Muscle layer of duodenum (tissue), 2 donors: ENCODE measurements around the gene ZBTB43.
"Not testable (repeated sequence)": the region's sequence is repeated elsewhere in the genome, so short reads cannot be mapped to it uniquely, and the experiment has no call there.

ENCODE experiments used
- H3K27ac ChIP-seq: one replicate; pipeline ENCODE4 v1.7.0; 2013; ENCODE audit warnings: mild to moderate bottlenecking, low read length
- H3K27me3 ChIP-seq: one replicate; pipeline ENCODE4 v1.7.0; 2013; ENCODE audit warnings: low read depth, mild to moderate bottlenecking, control low read depth, low read length
- H3K36me3 ChIP-seq, 2 donors: one replicate each; pipeline ENCODE4 v1.7.0; 2013; ENCODE audit warnings: low read length in 2 of 2, control low read depth in 1 of 2, mild to moderate bottlenecking in 1 of 2; ENCODE audit not compliant: insufficient read depth in 2 of 2, control insufficient read depth in 1 of 2
- H3K4me1 ChIP-seq, 2 donors: one replicate each; pipeline ENCODE4 v1.7.0; 2013; ENCODE audit warnings: low read length in 2 of 2, mild to moderate bottlenecking in 2 of 2, control low read depth in 1 of 2, moderate library complexity in 1 of 2; ENCODE audit not compliant: insufficient read depth in 2 of 2, control insufficient read depth in 1 of 2
- H3K4me3 ChIP-seq, 2 donors: one replicate each; pipeline ENCODE4 v1.7.0; 2013; ENCODE audit warnings: low read length in 2 of 2, low read depth in 1 of 2, mild to moderate bottlenecking in 1 of 2
- H3K9me3 ChIP-seq, 2 donors: one replicate each; pipeline ENCODE4 v1.7.0; 2013; ENCODE audit warnings: low read length in 2 of 2, control low read depth in 1 of 2, mild to moderate bottlenecking in 1 of 2; ENCODE audit not compliant: control insufficient read depth in 1 of 2
- donor health status: healthy.

Gene ZBTB43

GRCh38 chr9:126793686-126794417, 11.0 kb upstream of the ZBTB43 start:
- H3K27me3 ChIP-seq, result peaks cover 5% of the 10 kb centered on the region

DNA sequence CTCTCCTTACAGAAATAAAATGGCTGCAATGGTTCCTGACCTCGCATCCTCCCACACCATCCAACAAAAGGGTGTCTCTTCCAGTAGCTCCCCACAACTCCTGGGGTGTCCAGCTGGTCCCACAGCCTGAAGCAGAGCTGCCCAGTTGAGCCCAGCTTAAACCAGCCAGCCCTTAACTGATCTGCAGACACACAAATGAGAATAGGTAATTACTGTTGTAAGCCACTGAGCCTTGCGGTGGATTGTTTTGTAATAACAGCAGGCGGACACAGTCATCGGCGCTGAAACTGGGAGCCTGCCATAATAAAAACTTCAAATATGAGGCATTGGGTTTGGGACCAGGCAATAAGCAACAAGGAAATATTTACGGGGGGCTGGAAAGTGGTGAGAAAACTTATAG, 10.4 kb upstream of the ZBTB43 start:
- no peak overlapping the region for H3K4me3 ChIP-seq
- no peak overlapping the region for H3K27ac ChIP-seq
- H3K4me1 ChIP-seq, result no peaks in the 10 kb centered on the region
- H3K36me3 ChIP-seq, result no peaks in the 10 kb centered on the region
- H3K27me3 ChIP-seq, result peaks cover 5% of the 10 kb centered on the region
- H3K9me3 ChIP-seq, result no peaks in the 10 kb centered on the region

More at GRCh38 chr9:126793686-126794417, 11.0 kb upstream of the ZBTB43 start:
- no peaks in the 10 kb centered on the region for H3K36me3 ChIP-seq
- H3K27ac ChIP-seq, result no peak overlapping the region
- no peaks in the 10 kb centered on the region for H3K4me1 ChIP-seq
- H3K4me3 ChIP-seq, result no peak overlapping the region
- no peaks in the 10 kb centered on the region for H3K9me3 ChIP-seq

DNA sequence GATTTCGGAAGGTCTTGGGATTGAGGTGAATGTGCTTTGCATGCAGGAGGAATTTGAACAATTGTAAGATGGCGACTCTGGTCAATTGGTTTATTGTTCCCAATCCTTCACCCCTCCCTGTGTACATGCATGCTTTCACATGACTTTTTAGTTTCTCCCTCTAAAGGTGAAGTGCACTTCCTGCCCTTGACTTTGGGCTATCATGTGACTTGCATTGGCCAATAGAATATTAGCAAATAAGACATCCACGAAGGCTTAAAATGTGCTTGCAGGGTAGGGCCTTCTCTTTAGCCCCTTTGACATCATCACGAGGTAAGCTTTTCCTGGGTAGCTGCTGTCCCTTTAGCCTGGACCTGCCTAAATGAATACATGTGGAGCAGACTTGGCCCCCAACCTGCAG, 8.1 kb upstream of the ZBTB43 start:
- no peak overlapping the region for H3K27ac ChIP-seq
- no peak overlapping the region for H3K4me3 ChIP-seq
- H3K36me3 ChIP-seq, result no peaks in the 10 kb centered on the region
- no peaks in the 10 kb centered on the region for H3K9me3 ChIP-seq
- no peaks in the 10 kb centered on the region for H3K4me1 ChIP-seq
- H3K27me3 ChIP-seq, result peaks cover 5% of the 10 kb centered on the region

DNA sequence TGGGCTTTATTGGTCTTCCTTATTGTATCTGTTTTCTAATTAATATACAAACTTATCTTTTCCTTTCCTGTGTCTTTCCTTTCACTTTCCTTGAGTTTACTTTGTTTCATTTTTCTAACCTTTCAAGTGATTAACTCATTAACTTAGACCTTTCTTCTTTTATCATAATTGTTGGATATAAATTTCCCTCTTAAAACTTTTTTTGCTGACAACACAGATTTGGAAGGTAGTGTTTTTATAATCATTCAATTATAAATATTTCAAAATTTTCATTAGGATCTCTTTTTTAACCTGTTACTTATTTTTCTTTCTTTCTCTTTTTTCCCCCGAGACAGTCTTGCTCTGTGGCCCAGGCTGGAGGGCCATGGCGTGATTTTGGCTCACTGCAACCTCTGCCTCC, 6.9 kb upstream of the ZBTB43 start:
- H3K9me3 ChIP-seq, result no peaks in the 10 kb centered on the region

GRCh38 chr9:126799034-126799433, 5.8 kb upstream of the ZBTB43 start:
- Histone ChIP-seq H3K4me3 (no peak overlapping the region), H3K9me3 (no peaks in the 10 kb centered on the region), H3K36me3 (no peaks in the 10 kb centered on the region), H3K27ac (no peak overlapping the region), H3K27me3 (no peaks in the 10 kb centered on the region), H3K4me1 (no peaks in the 10 kb centered on the region)

More for the DNA sequence above, 6.9 kb upstream of the ZBTB43 start:
- Histone ChIP-seq H3K36me3 (no peaks in the 10 kb centered on the region), H3K27ac (no peak overlapping the region), H3K4me3 (no peak overlapping the region), H3K4me1 (no peaks in the 10 kb centered on the region), H3K27me3 (peaks cover 3% of the 10 kb centered on the region)

DNA sequence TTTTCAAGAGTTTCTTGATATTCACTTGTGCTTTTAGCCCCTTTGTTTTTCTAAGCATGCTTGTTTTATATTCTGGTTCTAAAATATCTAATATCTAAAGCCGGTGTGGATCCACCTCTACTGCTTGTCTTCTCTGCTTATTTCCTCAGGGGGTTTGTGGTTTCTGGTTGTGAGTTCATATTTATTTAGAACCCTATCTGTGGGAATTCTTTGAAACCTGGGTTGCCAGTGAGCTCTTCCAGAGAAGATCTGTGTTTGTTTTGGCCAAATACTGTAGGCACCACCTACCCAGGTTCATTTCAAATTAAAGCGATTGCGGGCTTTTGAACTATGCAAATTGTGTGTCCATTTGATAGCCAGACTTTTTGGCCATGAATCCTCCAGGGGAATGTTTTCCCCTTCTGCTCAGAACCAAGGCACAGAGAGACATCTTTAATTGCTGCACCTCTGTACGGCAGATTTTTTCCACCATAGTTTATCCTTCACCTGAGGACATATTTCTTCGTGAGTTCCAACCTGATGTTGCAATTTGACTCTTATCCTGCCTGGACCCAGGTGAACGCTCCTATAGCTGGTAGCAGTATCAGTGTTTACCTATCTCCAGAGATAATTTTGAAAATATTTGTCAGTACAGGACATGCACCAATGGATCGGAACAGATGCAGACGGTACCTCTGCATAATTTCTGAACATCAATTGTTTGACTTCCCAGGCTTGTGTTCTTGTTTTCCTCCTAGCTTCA, 2.4 kb upstream of the ZBTB43 start:
- Histone ChIP-seq H3K9me3 (no peaks in the 10 kb centered on the region), H3K4me3 (no peak overlapping the region), H3K4me1 (peaks cover 10 to 20% of the 10 kb centered on the region in 2 donors), H3K36me3 (peaks cover 0 to 21% of the 10 kb centered on the region in 2 donors), H3K27ac (no peak overlapping the region), H3K27me3 (no peaks in the 10 kb centered on the region)

GRCh38 chr9:126804198-126804695, 593 bp upstream of the ZBTB43 start:
- no peaks in the 10 kb centered on the region for H3K9me3 ChIP-seq
- no peaks in the 10 kb centered on the region for H3K27me3 ChIP-seq
- peak overlapping the region; percentile 88 to 91 for H3K4me3 ChIP-seq
- H3K4me1 ChIP-seq, result peaks cover 10 to 20% of the 10 kb centered on the region in 2 donors
- peaks cover 0 to 21% of the 10 kb centered on the region in 2 donors for H3K36me3 ChIP-seq
- H3K27ac ChIP-seq, result no peak overlapping the region

DNA sequence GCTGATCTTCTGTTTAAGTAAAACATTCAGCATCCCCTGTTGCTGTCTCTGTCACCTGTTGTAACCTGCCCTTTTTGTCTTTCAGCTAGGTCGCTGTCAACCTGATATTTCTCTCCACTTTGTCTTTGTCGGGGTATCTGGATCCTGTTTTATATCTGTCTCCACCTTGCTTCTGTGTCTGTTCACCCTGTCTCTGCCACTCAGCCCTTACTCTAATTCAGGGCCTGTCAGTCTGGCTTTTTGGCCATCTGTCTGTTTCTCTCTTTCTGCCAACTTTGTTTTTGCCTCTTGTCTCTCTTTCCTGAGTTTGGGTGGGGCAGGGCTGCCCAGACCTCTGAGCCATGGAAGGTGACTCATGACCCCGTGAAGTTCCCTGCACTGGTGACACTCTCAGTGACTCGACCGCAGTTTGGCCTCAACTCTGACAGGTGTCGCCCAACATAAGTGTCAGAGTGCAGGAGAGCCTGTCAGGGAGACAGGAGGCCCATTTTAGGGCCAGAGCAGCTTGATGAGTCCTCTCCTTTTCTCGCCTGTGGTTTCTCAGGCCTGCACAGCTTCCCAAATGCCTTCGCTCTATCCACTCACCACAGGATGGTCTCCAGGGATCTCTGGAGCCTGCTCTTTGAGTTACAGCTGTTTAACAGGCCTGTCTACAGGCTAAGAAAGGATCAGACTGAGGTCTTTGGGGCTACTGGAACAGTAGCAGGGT, 868 bp downstream of the ZBTB43 start:
- Histone ChIP-seq H3K4me1 (peaks cover 10 to 20% of the 10 kb centered on the region in 2 donors), H3K4me3 (peak overlapping the region; percentile 88 to 91), H3K36me3 (peaks cover 0 to 25% of the 10 kb centered on the region in 2 donors), H3K27ac (peak overlapping the region; percentile 92), H3K27me3 (no peaks in the 10 kb centered on the region), H3K9me3 (no peaks in the 10 kb centered on the region)

DNA sequence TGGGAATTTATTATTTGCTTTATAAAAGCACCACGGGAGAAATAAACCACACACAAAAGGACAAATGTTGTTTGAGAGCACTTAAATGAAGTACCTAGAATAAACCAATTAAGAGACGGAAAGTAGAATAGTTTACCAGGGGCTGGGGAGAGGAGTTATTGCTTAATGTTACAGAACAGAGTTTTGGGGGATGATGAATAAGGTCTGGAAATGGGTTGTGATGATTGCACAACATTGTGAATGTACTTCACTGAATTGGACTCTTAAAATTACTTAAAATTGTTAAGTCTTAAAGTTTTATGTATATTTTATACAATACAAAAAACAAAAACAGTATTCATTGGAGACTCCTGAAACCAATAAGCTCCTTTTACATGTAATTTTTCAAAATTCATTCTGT, 1.5 kb downstream of the ZBTB43 start:
- H3K36me3 ChIP-seq, result peaks cover 0 to 25% of the 10 kb centered on the region in 2 donors
- H3K27ac ChIP-seq, result peak overlapping the region; percentile 92
- H3K9me3 ChIP-seq, result no peaks in the 10 kb centered on the region
- peak overlapping the region; percentile 88 to 91 for H3K4me3 ChIP-seq
- H3K27me3 ChIP-seq, result no peaks in the 10 kb centered on the region
- H3K4me1 ChIP-seq, result peaks cover 10 to 20% of the 10 kb centered on the region in 2 donors

GRCh38 chr9:126809068-126809467, 4.2 kb downstream of the ZBTB43 start:
- Histone ChIP-seq H3K27me3 (no peaks in the 10 kb centered on the region), H3K4me3 (no peak overlapping the region), H3K36me3 (peaks cover 9 to 43% of the 10 kb centered on the region in 2 donors), H3K4me1 (peaks cover 10 to 20% of the 10 kb centered on the region in 2 donors), H3K27ac (no peak overlapping the region), H3K9me3 (no peaks in the 10 kb centered on the region)

DNA sequence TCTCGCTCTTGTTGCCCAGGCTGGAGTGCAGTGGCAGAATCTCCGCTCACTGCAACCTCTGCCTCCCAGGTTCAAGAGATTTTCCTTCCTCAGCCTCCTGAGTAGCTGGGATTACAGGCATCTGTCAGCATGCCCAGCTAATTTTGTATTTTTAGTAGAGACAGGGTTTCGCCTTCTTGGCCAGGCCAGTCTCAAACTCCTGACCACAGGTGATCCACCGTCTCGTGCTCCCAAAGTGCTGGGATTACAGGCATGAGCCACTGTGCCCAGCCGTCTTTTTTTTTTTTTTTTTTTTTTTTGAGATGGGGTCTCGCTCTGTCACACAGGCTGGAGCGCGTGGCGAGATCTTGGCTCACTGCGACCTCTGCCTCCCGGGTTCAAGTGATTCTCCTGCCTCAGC, 5.4 kb downstream of the ZBTB43 start:
- H3K4me3 ChIP-seq, H3K27ac ChIP-seq, H3K27me3 ChIP-seq, H3K9me3 ChIP-seq: not testable (repeated sequence)
- Histone ChIP-seq H3K36me3 (peaks cover 9 to 42% of the 10 kb centered on the region in 2 donors), H3K4me1 (peaks cover 10 to 20% of the 10 kb centered on the region in 2 donors)
